ENCODE results near the gene ATG9B. TPM values are rescaled to one million over a fixed set of nuclear protein-coding genes. Genes with fewer than 3 reads are reported as not detected.

ATG9B gene
- total and polyA plus RNA-seq, 9 of the 15 experiments (the other 6 are each of a cell fraction or from before 2014, with no cell fraction given): 0.29 to 8.0 (median 2.1) TPM

DNA sequence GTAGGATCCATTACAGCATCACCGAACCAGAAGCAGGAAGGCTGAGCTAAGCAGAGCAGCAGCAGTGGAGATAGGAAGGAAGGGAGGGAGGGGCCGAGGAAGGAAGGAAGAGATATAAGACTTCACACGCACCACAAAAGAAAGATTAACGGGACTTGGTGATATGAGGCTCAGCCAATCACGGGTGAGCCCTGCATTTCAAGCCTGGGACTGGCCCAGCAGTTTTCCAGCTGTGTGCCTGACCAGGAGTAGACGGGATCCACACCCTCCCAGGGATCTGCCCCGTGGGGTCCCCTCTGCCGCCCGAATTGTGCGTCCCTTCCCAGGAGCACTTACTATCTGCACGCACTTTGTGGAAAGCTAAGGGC, 16.2 kb downstream of the ATG9B start (continued):
- peak; percentile 33 to 87; a peak in 2 of 4 replicates for TF ChIP-seq ETV6 (IDR thresholded peaks at IDR 0.05; ENCODE audit: borderline replicate concordance in 1 of 2, low read depth in 2 of 2, low read length in 1 of 2)
- TF ChIP-seq ETV6 (CRISPR knock-in tag; IDR thresholded peaks at IDR 0.05; ENCODE audit: borderline replicate concordance): no peak
- 0 out of 2 replicates have a peak, but pooled peaks have one; percentile 46 for TF ChIP-seq ZNF174 (CRISPR knock-in tag; IDR thresholded peaks at IDR 0.05)
- TF ChIP-seq SOX6 (IDR thresholded peaks at IDR 0.05): peak; percentile 64
- TF ChIP-seq, protein P1, sequence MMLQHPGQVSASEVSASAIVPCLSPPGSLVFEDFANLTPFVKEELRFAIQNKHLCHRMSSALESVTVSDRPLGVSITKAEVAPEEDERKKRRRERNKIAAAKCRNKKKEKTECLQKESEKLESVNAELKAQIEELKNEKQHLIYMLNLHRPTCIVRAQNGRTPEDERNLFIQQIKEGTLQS (IDR thresholded peaks at IDR 0.05): no peak
- TF ChIP-seq, protein P1 (CRISPR knock-in tag; conservative IDR thresholded peaks at IDR 0.05): 0 out of 2 replicates have a peak, but pooled peaks have one; percentile 7
- TF ChIP-seq XRCC5 (IDR thresholded peaks at IDR 0.05; ENCODE audit: low read depth, low read length): 0 out of 2 replicates have a peak, but pooled peaks have one; percentile 1
- TF ChIP-seq FOXP1 (CRISPR knock-in tag; IDR thresholded peaks at IDR 0.05): peak; percentile 58
- TF ChIP-seq, protein P2, sequence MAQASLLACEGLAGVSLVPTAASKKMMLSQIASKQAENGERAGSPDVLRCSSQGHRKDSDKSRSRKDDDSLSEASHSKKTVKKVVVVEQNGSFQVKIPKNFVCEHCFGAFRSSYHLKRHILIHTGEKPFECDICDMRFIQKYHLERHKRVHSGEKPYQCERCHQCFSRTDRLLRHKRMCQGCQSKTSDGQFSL (CRISPR knock-in tag; IDR thresholded peaks at IDR 0.05): no peak
- TF ChIP-seq, protein P2 (tag; IDR thresholded peaks at IDR 0.05): 0 out of 4 replicates have a peak, but pooled peaks of 1 of the 2 experiments have one; percentile 1
- TF ChIP-seq NCOR1 (IDR thresholded peaks at IDR 0.05): peak; percentile 79
- TF ChIP-seq, protein P3, sequence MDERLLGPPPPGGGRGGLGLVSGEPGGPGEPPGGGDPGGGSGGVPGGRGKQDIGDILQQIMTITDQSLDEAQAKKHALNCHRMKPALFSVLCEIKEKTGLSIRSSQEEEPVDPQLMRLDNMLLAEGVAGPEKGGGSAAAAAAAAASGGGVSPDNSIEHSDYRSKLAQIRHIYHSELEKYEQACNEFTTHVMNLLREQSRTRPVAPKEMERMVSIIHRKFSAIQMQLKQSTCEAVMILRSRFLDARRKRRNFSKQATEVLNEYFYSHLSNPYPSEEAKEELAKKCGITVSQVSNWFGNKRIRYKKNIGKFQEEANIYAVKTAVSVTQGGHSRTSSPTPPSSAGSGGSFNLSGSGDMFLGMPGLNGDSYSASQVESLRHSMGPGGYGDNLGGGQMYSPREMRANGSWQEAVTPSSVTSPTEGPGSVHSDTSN (CRISPR knock-in tag; IDR thresholded peaks at IDR 0.05; ENCODE audit: low read depth): no peak
- TF ChIP-seq, protein P3 (tag; conservative IDR thresholded peaks at IDR 0.05; ENCODE audit: low read depth): peak; percentile 81
- peak; percentile 79; the same call in 1 of the 2 replicates for TF ChIP-seq ETV5 (CRISPR knock-in tag; IDR thresholded peaks at IDR 0.05; ENCODE audit: low read depth)
- TF ChIP-seq STAT5A (IDR thresholded peaks at IDR 0.05; ENCODE audit: borderline replicate concordance, low read length): peak; percentile 61
- 0 out of 2 replicates have a peak, but pooled peaks have one; percentile 12 for TF ChIP-seq KLF6 (CRISPR knock-in tag; IDR thresholded peaks at IDR 0.05; ENCODE audit: borderline replicate concordance)
- peak; percentile 70 for TF ChIP-seq CREM (IDR thresholded peaks at IDR 0.05; ENCODE audit: low read depth)
- no peak for TF ChIP-seq ZNF311 (CRISPR knock-in tag; IDR thresholded peaks at IDR 0.05)
- TF ChIP-seq RUNX1 (IDR thresholded peaks at IDR 0.05; ENCODE audit: low read depth): peak; percentile 31; the same call in 1 of the 2 replicates
- peak; percentile 88 for TF ChIP-seq CBFA2T2 (conservative IDR thresholded peaks at IDR 0.05)
- TF ChIP-seq ESRRB (CRISPR knock-in tag; IDR thresholded peaks at IDR 0.05; ENCODE audit: borderline replicate concordance): no peak
- TF ChIP-seq ELF1 (tag; IDR thresholded peaks at IDR 0.05): peak; percentile 75; the same call in 1 of the 2 replicates
- peak; percentile 60 to 93; a peak in 3 of 4 replicates for TF ChIP-seq RCOR1 (IDR thresholded peaks at IDR 0.05; ENCODE audit: borderline replicate concordance in 1 of 2, low read depth in 2 of 2, low read length in 2 of 2)
- TF ChIP-seq NRF1 (conservative IDR thresholded peaks at IDR 0.05 in 1 of 2, IDR thresholded peaks at IDR 0.05 in 1 of 2): peak; percentile 52 to 64
- peak; percentile 15; the same call in 1 of the 2 replicates for TF ChIP-seq ERF (CRISPR knock-in tag; IDR thresholded peaks at IDR 0.05)
- TF ChIP-seq TCF3 (CRISPR knock-in tag; IDR thresholded peaks at IDR 0.05): peak; percentile 85
- TF ChIP-seq DPF2 (IDR thresholded peaks at IDR 0.05): peak; percentile 92; the same call in 1 of the 2 replicates
